Stimulated activated CD4-positive, alpha-beta T cell treated with anti-CD3 and anti-CD28 coated beads, Interleukin-1b, Interleukin-23, amount 100 ng/mL, for 48 hours (primary cell): Measurements from ENCODE around the gene CISD3.

Source experiments
- DNase-seq: peaks from one replicate; pipeline ENCODE4 v3.0.0-alpha.2; 2020

Gene CISD3

GRCh38 chr17:38783227-38783626, 53.1 kb downstream of the CISD3 start:
- DNase-seq: no peak
